Measurements from ENCODE around the gene LRP1B.

The LRP1B gene

GRCh38 chr2:141620372-141620771, 510.4 kb downstream of the LRP1B start:
- DNase-seq (ENCODE audit: extremely low spot score, insufficient read length, low read depth) (no peak), FAIRE-seq (no peak)

GRCh38 chr2:141618457-141618856, 512.4 kb downstream of the LRP1B start:
- FAIRE-seq (no peak), DNase-seq (ENCODE audit: extremely low spot score, insufficient read length, low read depth) (no peak)

- FAIRE-seq = no peak
- no peak for DNase-seq (ENCODE audit: extremely low spot score, insufficient read length, low read depth)
Observed at GRCh38 chr2:141611981-141612380, 518.8 kb downstream of the LRP1B start.

GRCh38 chr2:141611176-141611571, 519.6 kb downstream of the LRP1B start:
- DNase-seq (ENCODE audit: extremely low spot score, insufficient read length, low read depth) = no peak
- no peak for FAIRE-seq

GRCh38 chr2:141610564-141611175, 520.1 kb downstream of the LRP1B start:
- no peak for DNase-seq (ENCODE audit: extremely low spot score, insufficient read length, low read depth)
- FAIRE-seq = no peak

GRCh38 chr2:141605163-141605562, 525.7 kb downstream of the LRP1B start:
- no peak for FAIRE-seq
- DNase-seq (ENCODE audit: extremely low spot score, insufficient read length, low read depth) = no peak

GRCh38 chr2:141601511-141602152, 529.2 kb downstream of the LRP1B start:
- no peak for FAIRE-seq

GRCh38 chr2:141599721-141600120, 531.1 kb downstream of the LRP1B start:
- FAIRE-seq (no peak), DNase-seq (ENCODE audit: extremely low spot score, insufficient read length, low read depth) (no peak)

More at GRCh38 chr2:141601511-141602152, 529.2 kb downstream of the LRP1B start:
- DNase-seq (ENCODE audit: extremely low spot score, insufficient read length, low read depth) = no peak

- FAIRE-seq (no peak), DNase-seq (ENCODE audit: extremely low spot score, insufficient read length, low read depth) (no peak)
Observed at GRCh38 chr2:141598982-141599381, 531.8 kb downstream of the LRP1B start.

GRCh38 chr2:141595316-141595920, 535.4 kb downstream of the LRP1B start:
- DNase-seq (ENCODE audit: extremely low spot score, insufficient read length, low read depth) = no peak
- FAIRE-seq = no peak

GRCh38 chr2:141591787-141592186, 539.0 kb downstream of the LRP1B start:
- FAIRE-seq (no peak), DNase-seq (ENCODE audit: extremely low spot score, insufficient read length, low read depth) (no peak)

GRCh38 chr2:141590620-141591019, 540.2 kb downstream of the LRP1B start:
- no peak for DNase-seq (ENCODE audit: extremely low spot score, insufficient read length, low read depth)
- FAIRE-seq = no peak

- FAIRE-seq (no peak), DNase-seq (ENCODE audit: extremely low spot score, insufficient read length, low read depth) (no peak)
Observed at GRCh38 chr2:141589314-141589713, 541.5 kb downstream of the LRP1B start.

GRCh38 chr2:141586985-141587384, 543.8 kb downstream of the LRP1B start:
- no peak for DNase-seq (ENCODE audit: extremely low spot score, insufficient read length, low read depth)
- no peak for FAIRE-seq

- FAIRE-seq (no peak), DNase-seq (ENCODE audit: extremely low spot score, insufficient read length, low read depth) (no peak)
Observed at GRCh38 chr2:141582213-141582612, 548.6 kb downstream of the LRP1B start.

GRCh38 chr2:141579071-141579470, 551.7 kb downstream of the LRP1B start:
- no peak for DNase-seq (ENCODE audit: extremely low spot score, insufficient read length, low read depth)
- no peak for FAIRE-seq

GRCh38 chr2:141570474-141571131, 560.2 kb downstream of the LRP1B start:
- DNase-seq (ENCODE audit: extremely low spot score, insufficient read length, low read depth) (no peak), FAIRE-seq (no peak)

- FAIRE-seq = no peak
- no peak for DNase-seq (ENCODE audit: extremely low spot score, insufficient read length, low read depth)
Observed at GRCh38 chr2:141569941-141570340, 560.9 kb downstream of the LRP1B start.

GRCh38 chr2:141565597-141565996, 565.2 kb downstream of the LRP1B start:
- FAIRE-seq = no peak

GRCh38 chr2:141560723-141561122, 570.1 kb downstream of the LRP1B start:
- no peak for DNase-seq (ENCODE audit: extremely low spot score, insufficient read length, low read depth)
- FAIRE-seq = no peak

More at GRCh38 chr2:141565597-141565996, 565.2 kb downstream of the LRP1B start:
- no peak for DNase-seq (ENCODE audit: extremely low spot score, insufficient read length, low read depth)

Data from GM18507 (cell line).